ENCODE data around the gene ST3GAL4. TPM values are rescaled to one million over a fixed set of nuclear protein-coding genes. Genes with fewer than 3 reads are reported as not detected.

The ST3GAL4 gene
- total RNA-seq, 1 donor = 13.8 TPM

DNA sequence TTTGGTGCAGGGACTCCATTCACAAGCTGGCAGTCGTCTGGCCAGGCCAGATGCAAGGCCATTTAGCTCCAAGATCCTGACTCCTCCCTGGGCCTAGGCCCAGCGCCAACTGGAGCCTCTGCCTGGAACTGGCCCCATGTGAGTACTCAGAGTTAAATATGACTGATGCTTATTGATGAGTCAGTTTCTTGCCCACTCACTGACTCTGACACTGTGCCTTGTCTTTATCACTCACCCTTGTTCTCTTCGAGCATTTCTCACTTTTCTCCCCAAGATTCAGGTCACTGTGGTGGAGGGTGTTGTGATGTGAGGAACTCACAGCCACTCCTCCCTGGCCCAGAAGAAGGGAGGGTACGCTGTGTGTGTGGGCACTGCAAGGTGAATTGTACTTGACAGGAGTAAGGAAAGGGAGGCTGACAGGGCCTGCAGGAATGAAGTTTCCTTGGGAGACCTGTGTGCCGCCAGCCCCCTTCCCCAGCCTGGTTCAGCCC, 23.2 kb upstream of the ST3GAL4 start:
- peaks cover 26% of the 10 kb centered on the region for H3K4me1 ChIP-seq (ENCODE audit: insufficient read depth, low read length)
- no peak overlapping the region for H3K4me3 ChIP-seq (ENCODE audit: insufficient read depth, low read length)
- H3K4me2 ChIP-seq (ENCODE audit: insufficient read depth, low read length) = peak overlapping the region; percentile 46
- H3K27ac ChIP-seq (ENCODE audit: low read depth, low read length) = peak overlapping the region; percentile 67
- H3K79me2 ChIP-seq (ENCODE audit: insufficient read depth, low read length) = no peaks in the 10 kb centered on the region
- no peaks in the 10 kb centered on the region for H3K9me3 ChIP-seq (ENCODE audit: low read depth, low read length)
- peak; percentile 97 for DNase-seq (ENCODE audit: insufficient read length, low spot score, missing footprints)
- no peaks in the 10 kb centered on the region for H3K36me3 ChIP-seq (ENCODE audit: insufficient read depth, low read length)
- no peaks in the 10 kb centered on the region for H3K27me3 ChIP-seq (ENCODE audit: insufficient read depth, low read length)
- H2AFZ ChIP-seq (ENCODE audit: low read length) = no peak overlapping the region
- no peak for TF ChIP-seq CTCF (IDR thresholded peaks at IDR 0.05; ENCODE audit: extremely low read depth, low read depth, low read length)
- peaks cover 8% of the 10 kb centered on the region for H4K20me1 ChIP-seq (ENCODE audit: insufficient read depth, low read length)

- Histone ChIP-seq H3K4me3 (ENCODE audit: insufficient read depth, low read length) (no peak overlapping the region), H3K4me2 (ENCODE audit: insufficient read depth, low read length) (no peak overlapping the region), H3K4me1 (ENCODE audit: insufficient read depth, low read length) (peaks cover 26% of the 10 kb centered on the region), H2AFZ (ENCODE audit: low read length) (no peak overlapping the region), H3K27ac (ENCODE audit: low read depth, low read length) (no peak overlapping the region), H3K36me3 (ENCODE audit: insufficient read depth, low read length) (no peaks in the 10 kb centered on the region), H3K9me3 (ENCODE audit: low read depth, low read length) (no peaks in the 10 kb centered on the region), H3K27me3 (ENCODE audit: insufficient read depth, low read length) (no peaks in the 10 kb centered on the region), H4K20me1 (ENCODE audit: insufficient read depth, low read length) (peaks cover 6% of the 10 kb centered on the region), H3K79me2 (ENCODE audit: insufficient read depth, low read length) (no peaks in the 10 kb centered on the region)
- no peak for TF ChIP-seq CTCF (IDR thresholded peaks at IDR 0.05; ENCODE audit: extremely low read depth, low read depth, low read length)
- no peak for DNase-seq (ENCODE audit: insufficient read length, low spot score, missing footprints)
These were observed 22.3 kb upstream of the ST3GAL4 start for GRCh38 chr11:126333142-126333541.

GRCh38 chr11:126334659-126335462, 20.6 kb upstream of the ST3GAL4 start:
- Histone ChIP-seq H3K4me3 (ENCODE audit: insufficient read depth, low read length) (no peak overlapping the region), H3K9me3 (ENCODE audit: low read depth, low read length) (no peaks in the 10 kb centered on the region), H3K4me1 (ENCODE audit: insufficient read depth, low read length) (peaks cover 26% of the 10 kb centered on the region), H2AFZ (ENCODE audit: low read length) (no peak overlapping the region), H3K27ac (ENCODE audit: low read depth, low read length) (no peak overlapping the region), H4K20me1 (ENCODE audit: insufficient read depth, low read length) (peaks cover 3% of the 10 kb centered on the region), H3K79me2 (ENCODE audit: insufficient read depth, low read length) (no peaks in the 10 kb centered on the region), H3K4me2 (ENCODE audit: insufficient read depth, low read length) (no peak overlapping the region), H3K27me3 (ENCODE audit: insufficient read depth, low read length) (no peaks in the 10 kb centered on the region), H3K36me3 (ENCODE audit: insufficient read depth, low read length) (no peaks in the 10 kb centered on the region)
- no peak for TF ChIP-seq CTCF (IDR thresholded peaks at IDR 0.05; ENCODE audit: extremely low read depth, low read depth, low read length)
- DNase-seq (ENCODE audit: insufficient read length, low spot score, missing footprints) = peak; percentile 88

DNA sequence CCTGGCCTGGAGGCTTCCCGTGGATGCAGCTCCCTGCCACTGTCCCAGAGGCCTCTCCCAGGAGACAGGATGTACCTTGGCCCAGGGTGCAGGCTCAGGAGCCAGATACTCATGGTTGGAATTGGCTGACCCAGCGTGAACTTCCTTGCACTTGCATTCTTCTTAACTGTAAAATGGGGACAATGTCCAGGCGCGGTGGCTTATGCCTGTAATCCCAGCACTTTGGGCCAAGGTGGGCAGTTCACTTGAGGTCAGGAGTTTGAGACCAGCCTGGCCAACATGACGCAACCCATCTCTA, 20.1 kb upstream of the ST3GAL4 start:
- H3K9me3 ChIP-seq (ENCODE audit: low read depth, low read length) = no peaks in the 10 kb centered on the region
- H3K27me3 ChIP-seq (ENCODE audit: insufficient read depth, low read length) = no peaks in the 10 kb centered on the region
- DNase-seq (ENCODE audit: insufficient read length, low spot score, missing footprints) = no peak
- no peak overlapping the region for H3K27ac ChIP-seq (ENCODE audit: low read depth, low read length)
- TF ChIP-seq CTCF (IDR thresholded peaks at IDR 0.05; ENCODE audit: extremely low read depth, low read depth, low read length) = no peak
- no peak overlapping the region for H3K4me2 ChIP-seq (ENCODE audit: insufficient read depth, low read length)
- no peaks in the 10 kb centered on the region for H3K36me3 ChIP-seq (ENCODE audit: insufficient read depth, low read length)
- H3K4me1 ChIP-seq (ENCODE audit: insufficient read depth, low read length) = peaks cover 26% of the 10 kb centered on the region
- peaks cover 3% of the 10 kb centered on the region for H4K20me1 ChIP-seq (ENCODE audit: insufficient read depth, low read length)
- no peak overlapping the region for H2AFZ ChIP-seq (ENCODE audit: low read length)
- H3K4me3 ChIP-seq (ENCODE audit: insufficient read depth, low read length) = no peak overlapping the region
- H3K79me2 ChIP-seq (ENCODE audit: insufficient read depth, low read length) = no peaks in the 10 kb centered on the region
